Measurements from ENCODE around the gene PLCH2.

The PLCH2 gene

GRCh38 chr1:2479186-2479585 is 3.1 kb downstream of the PLCH2 start:
- no peak for DNase-seq

- no peak for DNase-seq
These were observed 3.5 kb downstream of the PLCH2 start for GRCh38 chr1:2479618-2480017.

- no peak for DNase-seq
These were observed 4.3 kb downstream of the PLCH2 start for GRCh38 chr1:2480236-2480985.

GRCh38 chr1:2480986-2481364 is 4.9 kb downstream of the PLCH2 start:
- no peak for DNase-seq

- no peak for DNase-seq
These were observed 5.8 kb downstream of the PLCH2 start for GRCh38 chr1:2481885-2482284.

- DNase-seq: no peak
These were observed 6.5 kb downstream of the PLCH2 start for GRCh38 chr1:2482588-2482987.

- no peak for DNase-seq
These were observed 6.9 kb downstream of the PLCH2 start for GRCh38 chr1:2483026-2483425.

GRCh38 chr1:2483970-2484369 is 7.9 kb downstream of the PLCH2 start:
- no peak for DNase-seq

- DNase-seq: no peak
These were observed 10.0 kb downstream of the PLCH2 start for GRCh38 chr1:2486041-2486440.

- DNase-seq: no peak
These were observed 10.5 kb downstream of the PLCH2 start for GRCh38 chr1:2486558-2486957.

GRCh38 chr1:2488688-2489087 is 12.6 kb downstream of the PLCH2 start:
- no peak for DNase-seq

GRCh38 chr1:2489615-2490014 is 13.5 kb downstream of the PLCH2 start:
- no peak for DNase-seq

- DNase-seq: no peak
These were observed 16.0 kb downstream of the PLCH2 start for GRCh38 chr1:2492091-2492490.

GRCh38 chr1:2493218-2493617 is 17.1 kb downstream of the PLCH2 start:
- DNase-seq: no peak

- peak in 1 of 6 experiments; percentile 40 for DNase-seq
These were observed 17.7 kb downstream of the PLCH2 start for GRCh38 chr1:2493691-2494322.

GRCh38 chr1:2494323-2494693 is 18.2 kb downstream of the PLCH2 start:
- peak in 1 of 6 experiments; percentile 40 for DNase-seq

- DNase-seq: no peak
These were observed 18.9 kb downstream of the PLCH2 start for GRCh38 chr1:2495026-2495425.

GRCh38 chr1:2495546-2495945 is 19.5 kb downstream of the PLCH2 start:
- no peak for DNase-seq

- DNase-seq: no peak
These were observed 20.1 kb downstream of the PLCH2 start for GRCh38 chr1:2496087-2496622.

GRCh38 chr1:2496746-2497145 is 20.7 kb downstream of the PLCH2 start:
- DNase-seq: no peak

GRCh38 chr1:2497891-2498290 is 21.8 kb downstream of the PLCH2 start:
- DNase-seq: no peak

- no peak for DNase-seq
These were observed 22.6 kb downstream of the PLCH2 start for GRCh38 chr1:2498648-2499047.

GRCh38 chr1:2499260-2499659 is 23.2 kb downstream of the PLCH2 start:
- no peak for DNase-seq

GRCh38 chr1:2499986-2500596 is 24.0 kb downstream of the PLCH2 start:
- DNase-seq: peak in 1 of 6 experiments; percentile 27
